ENCODE measurements around the gene AHRR. TPM values are rescaled to one million over a fixed set of nuclear protein-coding genes. Genes with fewer than 3 reads are reported as not detected.

The AHRR gene
- total RNA-seq, 1 donor from 2014 or later: 2.0 TPM

GRCh38 chr5:422323-423232 lies 101.1 kb downstream of the AHRR start:
- no peak for TF ChIP-seq CTCF (IDR thresholded peaks at IDR 0.05; ENCODE audit: partially characterized antibody, unreplicated experiment)
- no peak overlapping the region for H3K4me3 Mint-ChIP-seq (ENCODE audit: unreplicated experiment)
- no peak for DNase-seq

GRCh38 chr5:423233-423565 lies 101.7 kb downstream of the AHRR start:
- H3K4me1 Mint-ChIP-seq (ENCODE audit: low read depth, unreplicated experiment): peaks cover 3% of the 10 kb centered on the region
- H3K27me3 Mint-ChIP-seq (ENCODE audit: unreplicated experiment): peaks cover 8% of the 10 kb centered on the region
- no peak overlapping the region for H3K4me3 Mint-ChIP-seq (ENCODE audit: unreplicated experiment)
- DNase-seq: no peak
- no peak overlapping the region for H3K27ac Mint-ChIP-seq (ENCODE audit: unreplicated experiment)
- no peak for TF ChIP-seq CTCF (IDR thresholded peaks at IDR 0.05; ENCODE audit: partially characterized antibody, unreplicated experiment)
- H3K36me3 Mint-ChIP-seq (ENCODE audit: unreplicated experiment): no peaks in the 10 kb centered on the region
- H3K9me3 Mint-ChIP-seq (ENCODE audit: unreplicated experiment): peaks cover 7% of the 10 kb centered on the region

More at GRCh38 chr5:422323-423232, 101.1 kb downstream of the AHRR start:
- Mint-ChIP-seq H3K9me3 (ENCODE audit: unreplicated experiment) (peaks cover 7% of the 10 kb centered on the region), H3K27ac (ENCODE audit: unreplicated experiment) (no peak overlapping the region), H3K36me3 (ENCODE audit: unreplicated experiment) (no peaks in the 10 kb centered on the region), H3K27me3 (ENCODE audit: unreplicated experiment) (peaks cover 8% of the 10 kb centered on the region), H3K4me1 (ENCODE audit: low read depth, unreplicated experiment) (peaks cover 5% of the 10 kb centered on the region)

GRCh38 chr5:423626-424261 lies 102.2 kb downstream of the AHRR start:
- H3K4me3 Mint-ChIP-seq (ENCODE audit: unreplicated experiment): no peak overlapping the region
- H3K27me3 Mint-ChIP-seq (ENCODE audit: unreplicated experiment): peaks cover 8% of the 10 kb centered on the region
- no peak for TF ChIP-seq CTCF (IDR thresholded peaks at IDR 0.05; ENCODE audit: partially characterized antibody, unreplicated experiment)
- H3K9me3 Mint-ChIP-seq (ENCODE audit: unreplicated experiment): peaks cover 4% of the 10 kb centered on the region
- H3K4me1 Mint-ChIP-seq (ENCODE audit: low read depth, unreplicated experiment): no peaks in the 10 kb centered on the region
- H3K27ac Mint-ChIP-seq (ENCODE audit: unreplicated experiment): no peak overlapping the region
- no peak for DNase-seq
- no peaks in the 10 kb centered on the region for H3K36me3 Mint-ChIP-seq (ENCODE audit: unreplicated experiment)

GRCh38 chr5:424301-425110 lies 103.0 kb downstream of the AHRR start:
- Mint-ChIP-seq H3K9me3 (ENCODE audit: unreplicated experiment) (peaks cover 4% of the 10 kb centered on the region), H3K27ac (ENCODE audit: unreplicated experiment) (no peak overlapping the region), H3K36me3 (ENCODE audit: unreplicated experiment) (no peaks in the 10 kb centered on the region), H3K4me3 (ENCODE audit: unreplicated experiment) (no peak overlapping the region), H3K4me1 (ENCODE audit: low read depth, unreplicated experiment) (no peaks in the 10 kb centered on the region), H3K27me3 (ENCODE audit: unreplicated experiment) (peaks cover 8% of the 10 kb centered on the region)
- no peak for DNase-seq
- no peak for TF ChIP-seq CTCF (IDR thresholded peaks at IDR 0.05; ENCODE audit: partially characterized antibody, unreplicated experiment)

Data from glutamatergic neuron (in vitro differentiated cells).